Astrocyte (in vitro differentiated cells and primary cell): ENCODE results near the gene CD46.

Experiments
- EZH2 ChIP-seq: IDR thresholded peaks from 2 replicates; pipeline ENCODE4 v1.6.1; 2012; ENCODE audit warnings: mild to moderate bottlenecking, low read length, inconsistent platforms; ENCODE audit not compliant: insufficient read depth
- TF ChIP-seq, protein P1 (sequence below): IDR thresholded peaks from 2 replicates; pipeline ENCODE4 v1.5.1; 2011; ENCODE audit warnings: low read depth, mild to moderate bottlenecking, inconsistent platforms, low read length, moderate library complexity; ENCODE audit not compliant: insufficient read depth

GRCh38 chr1:207812778-207813511, 61.1 kb downstream of the CD46 start:
- TF ChIP-seq, protein P1, sequence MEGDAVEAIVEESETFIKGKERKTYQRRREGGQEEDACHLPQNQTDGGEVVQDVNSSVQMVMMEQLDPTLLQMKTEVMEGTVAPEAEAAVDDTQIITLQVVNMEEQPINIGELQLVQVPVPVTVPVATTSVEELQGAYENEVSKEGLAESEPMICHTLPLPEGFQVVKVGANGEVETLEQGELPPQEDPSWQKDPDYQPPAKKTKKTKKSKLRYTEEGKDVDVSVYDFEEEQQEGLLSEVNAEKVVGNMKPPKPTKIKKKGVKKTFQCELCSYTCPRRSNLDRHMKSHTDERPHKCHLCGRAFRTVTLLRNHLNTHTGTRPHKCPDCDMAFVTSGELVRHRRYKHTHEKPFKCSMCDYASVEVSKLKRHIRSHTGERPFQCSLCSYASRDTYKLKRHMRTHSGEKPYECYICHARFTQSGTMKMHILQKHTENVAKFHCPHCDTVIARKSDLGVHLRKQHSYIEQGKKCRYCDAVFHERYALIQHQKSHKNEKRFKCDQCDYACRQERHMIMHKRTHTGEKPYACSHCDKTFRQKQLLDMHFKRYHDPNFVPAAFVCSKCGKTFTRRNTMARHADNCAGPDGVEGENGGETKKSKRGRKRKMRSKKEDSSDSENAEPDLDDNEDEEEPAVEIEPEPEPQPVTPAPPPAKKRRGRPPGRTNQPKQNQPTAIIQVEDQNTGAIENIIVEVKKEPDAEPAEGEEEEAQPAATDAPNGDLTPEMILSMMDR, result no peak
- TF ChIP-seq EZH2, result no peak
